Progenitor cell of endocrine pancreas (in vitro differentiated cells): ENCODE measurements around the gene MXRA7. TPM values are rescaled to one million over a fixed set of nuclear protein-coding genes. Genes with fewer than 3 reads are reported as not detected.

Experiments
- DNase-seq: peaks from one replicate; pipeline ENCODE4 v3.0.0; 2021; ENCODE audit warnings: low spot score; ENCODE audit not compliant: unreplicated experiment
- H3K27ac Mint-ChIP-seq: 2 replicates; pipeline ENCODE4 v1.8.0; 2021; ENCODE audit warnings: mild to moderate bottlenecking, moderate library complexity, mixed read lengths
- H3K27me3 Mint-ChIP-seq: 2 replicates; pipeline ENCODE4 v1.8.0; 2021; ENCODE audit warnings: mixed read lengths
- H3K36me3 Mint-ChIP-seq: 2 replicates; pipeline ENCODE4 v1.8.0; 2022; ENCODE audit warnings: mixed read lengths; ENCODE audit not compliant: insufficient read depth
- H3K4me1 Mint-ChIP-seq: 2 replicates; pipeline ENCODE4 v1.8.0; 2021; ENCODE audit warnings: low read depth, mixed read lengths
- H3K4me3 Mint-ChIP-seq: 2 replicates; pipeline ENCODE4 v1.8.0; 2021; ENCODE audit warnings: low read depth, mild to moderate bottlenecking, moderate library complexity, mixed read lengths
- H3K9me3 Mint-ChIP-seq: 2 replicates; pipeline ENCODE4 v1.8.0; 2021; ENCODE audit warnings: low read depth, mixed read lengths
- CTCF ChIP-seq: fragments of 200-600 bp; sonication (generic); IDR thresholded peaks from one replicate; pipeline ENCODE4 v1.5.0; 2021; ENCODE audit warnings: antibody characterized with exemption, mild to moderate bottlenecking; ENCODE audit not compliant: unreplicated experiment
- total RNA-seq: library from RNA; stranded (reverse); gene quantifications from 2 replicates; pipeline ENCODE4 v1.2.1, GENCODE V29; 2021

The MXRA7 gene
- total RNA-seq, 1 donor from 2014 or later, result 94.9 TPM

- TF ChIP-seq CTCF, result no peak
- Mint-ChIP-seq H3K4me3 (no peak overlapping the region), H3K4me1 (peaks cover 25% of the 10 kb centered on the region), H3K36me3 (no peaks in the 10 kb centered on the region), H3K9me3 (no peaks in the 10 kb centered on the region), H3K27me3 (no peaks in the 10 kb centered on the region), H3K27ac (peak overlapping the region; percentile 22)
- DNase-seq, result no peak
Observed at GRCh38 chr17:76657505-76658241, 53.1 kb downstream of the MXRA7 start.

- Mint-ChIP-seq H3K27ac (no peak overlapping the region), H3K36me3 (no peaks in the 10 kb centered on the region), H3K4me1 (peaks cover 13% of the 10 kb centered on the region), H3K9me3 (peaks cover 11% of the 10 kb centered on the region), H3K4me3 (no peak overlapping the region), H3K27me3 (peaks cover 3% of the 10 kb centered on the region)
- TF ChIP-seq CTCF, result no peak
- no peak for DNase-seq
Observed at GRCh38 chr17:76654408-76654807, 56.4 kb downstream of the MXRA7 start.

- Mint-ChIP-seq H3K9me3 (peaks cover 14% of the 10 kb centered on the region), H3K36me3 (no peaks in the 10 kb centered on the region), H3K4me1 (peaks cover 3% of the 10 kb centered on the region), H3K27me3 (peaks cover 3% of the 10 kb centered on the region), H3K27ac (no peak overlapping the region), H3K4me3 (no peak overlapping the region)
- no peak for TF ChIP-seq CTCF
- no peak for DNase-seq
Observed at GRCh38 chr17:76650504-76650903, 60.3 kb downstream of the MXRA7 start.

GRCh38 chr17:76646712-76647111 is 64.1 kb downstream of the MXRA7 start:
- Mint-ChIP-seq H3K36me3 (peaks cover 2% of the 10 kb centered on the region), H3K27ac (no peak overlapping the region), H3K4me1 (peaks cover 24% of the 10 kb centered on the region), H3K4me3 (no peak overlapping the region), H3K27me3 (peaks cover 3% of the 10 kb centered on the region), H3K9me3 (peaks cover 11% of the 10 kb centered on the region)
- no peak for TF ChIP-seq CTCF
- DNase-seq, result no peak

- H3K9me3 Mint-ChIP-seq, result peaks cover 8% of the 10 kb centered on the region
- DNase-seq, result no peak
- H3K4me3 Mint-ChIP-seq, result no peak overlapping the region
- no peak for TF ChIP-seq CTCF
- peaks cover 35% of the 10 kb centered on the region for H3K4me1 Mint-ChIP-seq
- H3K36me3 Mint-ChIP-seq, result peaks cover 2% of the 10 kb centered on the region
- no peaks in the 10 kb centered on the region for H3K27me3 Mint-ChIP-seq
- H3K27ac Mint-ChIP-seq, result peak overlapping the region; percentile 17
Observed at GRCh38 chr17:76645481-76645880, 65.3 kb downstream of the MXRA7 start.
